ENCODE results near the gene LCE1C.

The LCE1C gene

DNA sequence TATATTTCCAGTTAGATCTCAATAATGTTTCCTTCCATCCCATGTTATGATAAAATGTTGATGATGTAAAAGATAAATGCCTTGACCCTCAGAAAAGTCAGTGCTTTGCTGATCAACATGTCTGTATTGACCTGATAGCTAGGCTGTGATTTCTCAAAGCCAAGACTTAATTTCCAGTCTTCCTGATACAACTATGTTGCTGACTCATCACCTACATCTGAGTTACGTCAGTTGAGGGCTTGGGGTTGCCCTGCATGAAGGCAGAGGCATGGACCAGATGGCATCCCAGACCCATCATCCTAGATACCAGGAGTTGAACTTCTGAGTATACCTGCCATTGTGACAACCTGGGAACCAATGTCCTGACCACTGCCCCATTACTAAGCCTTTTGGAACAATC, 5.1 kb downstream of the LCE1C start:
- no peaks in the 10 kb centered on the region for H3K4me1 ChIP-seq (ENCODE audit: control insufficient read depth in 5 of 5, insufficient read depth in 5 of 5, low read length in 5 of 5)
- no peak overlapping the region for H3K9ac ChIP-seq (ENCODE audit: low read length in 5 of 5)
- H3K36me3 ChIP-seq (ENCODE audit: control insufficient read depth in 5 of 5, insufficient read depth in 5 of 5, low read length in 5 of 5) = no peaks in the 10 kb centered on the region
- H3K9me3 ChIP-seq (ENCODE audit: control insufficient read depth in 5 of 5, low read length in 5 of 5) = no peaks in the 10 kb centered on the region
- H3K4me3 ChIP-seq (ENCODE audit: low read depth in 1 of 5, low read length in 5 of 5) = no peak overlapping the region
- H3K27me3 ChIP-seq (ENCODE audit: control insufficient read depth in 5 of 5, insufficient read depth in 4 of 5, low read length in 5 of 5) = peaks cover 0 to 7% (median 0%) of the 10 kb centered on the region in 5 donors
- no peak overlapping the region for H3K27ac ChIP-seq (ENCODE audit: low read depth, low read length)

DNA sequence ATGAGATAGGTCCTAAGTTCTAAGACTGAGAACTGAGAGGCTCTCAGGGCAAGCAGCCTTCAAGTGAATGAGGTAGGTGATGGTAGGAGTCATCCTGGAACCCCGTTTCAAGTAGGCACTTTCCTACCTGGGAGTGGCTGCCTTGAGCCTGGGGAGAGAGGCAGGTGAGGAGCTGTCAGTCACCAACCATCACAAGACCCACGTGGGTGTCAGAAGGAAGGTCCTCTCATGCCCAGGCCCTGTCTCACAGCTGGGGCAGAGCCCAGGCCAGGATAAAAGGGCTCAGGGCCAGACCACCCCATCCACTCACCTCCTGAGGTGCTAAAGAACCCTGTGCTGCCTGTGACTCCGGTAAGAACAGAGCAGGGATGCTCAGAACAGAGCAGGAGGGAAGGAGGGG, 10.0 kb downstream of the LCE1C start, which contains the start of gene LCE1D:
TSS of gene LCE1D (plus strand) at position 301 of the 400 bp plus-strand sequence. CDS start 1,074 bp downstream, outside the sequence.
- Histone ChIP-seq H3K36me3 (ENCODE audit: control insufficient read depth in 5 of 5, insufficient read depth in 5 of 5, low read length in 5 of 5) (no peaks in the 10 kb centered on the region), H3K4me3 (ENCODE audit: low read depth in 1 of 5, low read length in 5 of 5) (no peak within 1 kb of the TSS), H3K27me3 (ENCODE audit: control insufficient read depth in 5 of 5, insufficient read depth in 4 of 5, low read length in 5 of 5) (peaks cover 0 to 8% (median 0%) of the 10 kb centered on the region in 5 donors), H3K4me1 (ENCODE audit: control insufficient read depth in 5 of 5, insufficient read depth in 5 of 5, low read length in 5 of 5) (no peaks in the 10 kb centered on the region), H3K9me3 (ENCODE audit: control insufficient read depth in 5 of 5, low read length in 5 of 5) (no peaks in the 10 kb centered on the region), H3K27ac (ENCODE audit: low read depth, low read length) (no peak within 1 kb of the TSS), H3K9ac (ENCODE audit: low read length in 5 of 5) (no peak within 1 kb of the TSS)

DNA sequence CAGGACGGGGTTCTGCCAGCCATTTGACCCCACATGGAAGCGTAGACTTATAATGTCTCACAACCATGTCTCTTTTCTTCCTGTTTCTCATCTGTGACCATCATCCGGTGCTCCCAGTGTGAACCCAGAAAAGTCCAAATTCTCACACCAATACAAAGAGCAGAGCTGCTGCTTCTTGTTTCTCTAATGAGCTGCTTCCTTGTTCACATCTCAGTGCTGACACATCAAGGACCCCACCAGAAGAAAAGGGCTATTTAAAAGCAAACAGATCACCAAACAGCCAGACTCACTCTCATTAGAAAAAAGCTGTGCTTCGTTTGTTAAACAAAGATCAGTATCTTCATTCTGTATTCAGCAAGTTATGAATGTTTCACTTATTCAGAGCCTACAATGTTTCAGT, 10.8 kb downstream of the LCE1C start:
- Histone ChIP-seq H3K36me3 (ENCODE audit: control insufficient read depth in 5 of 5, insufficient read depth in 5 of 5, low read length in 5 of 5) (no peaks in the 10 kb centered on the region), H3K9ac (ENCODE audit: low read length in 5 of 5) (no peak overlapping the region), H3K9me3 (ENCODE audit: control insufficient read depth in 5 of 5, low read length in 5 of 5) (no peaks in the 10 kb centered on the region), H3K27ac (ENCODE audit: low read depth, low read length) (no peak overlapping the region), H3K4me1 (ENCODE audit: control insufficient read depth in 5 of 5, insufficient read depth in 5 of 5, low read length in 5 of 5) (no peaks in the 10 kb centered on the region), H3K4me3 (ENCODE audit: low read depth in 1 of 5, low read length in 5 of 5) (no peak overlapping the region), H3K27me3 (ENCODE audit: control insufficient read depth in 5 of 5, insufficient read depth in 4 of 5, low read length in 5 of 5) (peaks cover 0 to 8% (median 0%) of the 10 kb centered on the region in 5 donors)

DNA sequence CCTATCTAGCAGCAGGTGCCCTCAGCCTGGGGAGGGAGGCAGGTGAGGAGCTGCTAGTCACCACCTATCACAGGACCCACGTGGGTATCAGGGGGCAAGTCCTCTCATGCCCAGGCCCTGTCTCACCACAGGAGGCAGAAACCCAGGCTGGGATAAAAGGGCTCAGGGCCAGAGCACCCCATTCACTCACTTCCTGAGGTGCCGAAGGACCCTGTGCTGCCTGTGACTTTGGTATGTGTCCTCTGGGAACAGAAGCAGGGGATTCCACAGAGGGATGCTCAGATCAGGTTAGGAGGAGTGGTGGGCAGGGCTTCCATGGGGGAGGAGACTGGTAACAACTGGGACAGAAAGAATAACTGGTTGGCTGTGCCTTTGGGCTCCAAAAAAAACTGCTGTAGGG, 20.4 kb downstream of the LCE1C start, which contains the start of gene LCE1E:
TSS of gene LCE1E (plus strand) at position 181 of the 400 bp plus-strand sequence. CDS start 1,043 bp downstream, outside the sequence.
- no peak within 1 kb of the TSS for H3K9ac ChIP-seq (ENCODE audit: low read length in 5 of 5)
- no peaks in the 10 kb centered on the region for H3K9me3 ChIP-seq (ENCODE audit: control insufficient read depth in 5 of 5, low read length in 5 of 5)
- H3K4me3 ChIP-seq (ENCODE audit: low read depth in 1 of 5, low read length in 5 of 5) = no peak within 1 kb of the TSS
- peaks cover 0 to 12% (median 4%) of the 10 kb centered on the region in 5 donors for H3K27me3 ChIP-seq (ENCODE audit: control insufficient read depth in 5 of 5, insufficient read depth in 4 of 5, low read length in 5 of 5)
- H3K27ac ChIP-seq (ENCODE audit: low read depth, low read length) = no peak within 1 kb of the TSS
- H3K36me3 ChIP-seq (ENCODE audit: control insufficient read depth in 5 of 5, insufficient read depth in 5 of 5, low read length in 5 of 5) = no peaks in the 10 kb centered on the region
- no peaks in the 10 kb centered on the region for H3K4me1 ChIP-seq (ENCODE audit: control insufficient read depth in 5 of 5, insufficient read depth in 5 of 5, low read length in 5 of 5)

GRCh38 chr1:152783095-152783494, 23.4 kb downstream of the LCE1C start:
- H3K4me1 ChIP-seq (ENCODE audit: control insufficient read depth in 5 of 5, insufficient read depth in 5 of 5, low read length in 5 of 5) = no peaks in the 10 kb centered on the region
- no peak overlapping the region for H3K4me3 ChIP-seq (ENCODE audit: low read depth in 1 of 5, low read length in 5 of 5)
- no peak overlapping the region for H3K27ac ChIP-seq (ENCODE audit: low read depth, low read length)
- H3K9ac ChIP-seq (ENCODE audit: low read length in 5 of 5) = no peak overlapping the region
- no peaks in the 10 kb centered on the region for H3K9me3 ChIP-seq (ENCODE audit: control insufficient read depth in 5 of 5, low read length in 5 of 5)
- peaks cover 0 to 12% (median 4%) of the 10 kb centered on the region in 5 donors for H3K27me3 ChIP-seq (ENCODE audit: control insufficient read depth in 5 of 5, insufficient read depth in 4 of 5, low read length in 5 of 5)
- no peaks in the 10 kb centered on the region for H3K36me3 ChIP-seq (ENCODE audit: control insufficient read depth in 5 of 5, insufficient read depth in 5 of 5, low read length in 5 of 5)

DNA sequence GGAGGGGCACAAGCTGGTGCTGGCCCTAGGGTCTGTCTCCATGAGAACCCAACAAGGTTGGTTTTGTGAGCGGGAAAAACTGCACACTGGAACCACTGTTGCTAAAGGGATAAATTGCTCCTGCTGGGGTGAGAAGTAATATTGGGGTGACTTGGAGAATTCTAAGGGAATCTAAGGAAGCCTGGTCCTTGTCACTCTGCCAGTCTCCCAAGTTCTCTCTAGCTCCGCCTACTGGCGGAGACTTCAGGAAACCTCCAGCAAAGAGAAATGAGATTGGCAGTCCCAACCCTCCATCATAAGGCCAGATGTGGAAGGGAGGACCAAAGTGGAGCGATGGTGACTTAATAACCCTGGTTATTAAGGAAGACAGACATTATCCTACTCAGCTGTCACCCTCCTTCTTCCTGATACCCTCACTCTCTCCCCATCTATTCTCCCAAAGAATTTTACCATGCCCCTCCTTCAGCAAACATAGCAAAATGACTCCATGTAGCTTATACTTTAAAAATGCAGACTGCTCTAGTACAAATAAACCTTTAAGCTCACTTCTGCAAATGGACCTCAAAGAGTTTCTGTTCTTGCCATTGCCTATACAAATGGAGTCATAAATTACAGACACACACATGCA, 28.8 kb downstream of the LCE1C start:
- H3K27ac ChIP-seq (ENCODE audit: low read depth, low read length) = no peak overlapping the region
- no peaks in the 10 kb centered on the region for H3K36me3 ChIP-seq (ENCODE audit: control insufficient read depth in 5 of 5, insufficient read depth in 5 of 5, low read length in 5 of 5)
- H3K9ac ChIP-seq (ENCODE audit: low read length in 5 of 5) = no peak overlapping the region
- peaks cover 0 to 8% (median 0%) of the 10 kb centered on the region in 5 donors for H3K27me3 ChIP-seq (ENCODE audit: control insufficient read depth in 5 of 5, insufficient read depth in 4 of 5, low read length in 5 of 5)
- no peaks in the 10 kb centered on the region for H3K4me1 ChIP-seq (ENCODE audit: control insufficient read depth in 5 of 5, insufficient read depth in 5 of 5, low read length in 5 of 5)
- H3K4me3 ChIP-seq (ENCODE audit: low read depth in 1 of 5, low read length in 5 of 5) = no peak overlapping the region
- H3K9me3 ChIP-seq (ENCODE audit: control insufficient read depth in 5 of 5, low read length in 5 of 5) = peaks cover 0 to 3% (median 0%) of the 10 kb centered on the region in 5 donors

- H3K4me1 ChIP-seq (ENCODE audit: control insufficient read depth in 5 of 5, insufficient read depth in 5 of 5, low read length in 5 of 5) = no peaks in the 10 kb centered on the region
- H3K27ac ChIP-seq (ENCODE audit: low read depth, low read length) = no peak overlapping the region
- peaks cover 0 to 8% (median 0%) of the 10 kb centered on the region in 5 donors for H3K27me3 ChIP-seq (ENCODE audit: control insufficient read depth in 5 of 5, insufficient read depth in 4 of 5, low read length in 5 of 5)
- no peaks in the 10 kb centered on the region for H3K36me3 ChIP-seq (ENCODE audit: control insufficient read depth in 5 of 5, insufficient read depth in 5 of 5, low read length in 5 of 5)
- no peak overlapping the region for H3K4me3 ChIP-seq (ENCODE audit: low read depth in 1 of 5, low read length in 5 of 5)
- H3K9me3 ChIP-seq (ENCODE audit: control insufficient read depth in 5 of 5, low read length in 5 of 5) = peaks cover 0 to 3% (median 0%) of the 10 kb centered on the region in 5 donors
- no peak overlapping the region for H3K9ac ChIP-seq (ENCODE audit: low read length in 5 of 5)
These were observed 30.1 kb downstream of the LCE1C start for GRCh38 chr1:152776361-152776760.

- Histone ChIP-seq H3K4me3 (ENCODE audit: low read depth in 1 of 5, low read length in 5 of 5) (no peak within 1 kb of the TSS), H3K9ac (ENCODE audit: low read length in 5 of 5) (no peak within 1 kb of the TSS), H3K27me3 (ENCODE audit: control insufficient read depth in 5 of 5, insufficient read depth in 4 of 5, low read length in 5 of 5) (peaks cover 0 to 8% (median 0%) of the 10 kb centered on the region in 5 donors), H3K36me3 (ENCODE audit: control insufficient read depth in 5 of 5, insufficient read depth in 5 of 5, low read length in 5 of 5) (no peaks in the 10 kb centered on the region), H3K27ac (ENCODE audit: low read depth, low read length) (no peak within 1 kb of the TSS), H3K9me3 (ENCODE audit: control insufficient read depth in 5 of 5, low read length in 5 of 5) (peaks cover 0 to 3% (median 0%) of the 10 kb centered on the region in 5 donors), H3K4me1 (ENCODE audit: control insufficient read depth in 5 of 5, insufficient read depth in 5 of 5, low read length in 5 of 5) (no peaks in the 10 kb centered on the region)
These were observed 31.6 kb downstream of the LCE1C start, which contains the start of gene LCE1F for GRCh38 chr1:152774875-152775274. Gene LCE1F (plus strand): TSS chr1:152775140. CDS start chr1:152776372, 1,232 bp downstream.

DNA sequence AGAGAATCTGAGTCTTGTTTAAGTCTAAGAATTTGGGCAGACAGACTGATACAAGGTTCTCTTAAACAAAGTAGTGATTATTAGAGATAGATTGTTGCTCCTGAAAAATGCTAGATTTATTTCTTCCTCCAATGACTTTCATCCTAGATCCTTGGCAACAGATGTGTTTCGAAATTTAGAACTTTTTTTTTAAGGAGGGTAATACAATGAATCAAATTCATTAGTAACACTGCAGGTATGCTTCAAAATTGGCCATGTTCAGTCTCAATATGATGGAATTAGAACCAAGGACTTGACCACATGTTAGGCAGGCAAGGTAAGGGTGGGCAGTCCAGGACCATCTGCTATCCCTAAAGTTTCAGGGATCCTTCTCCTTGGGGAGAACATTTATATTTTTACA, 36.0 kb downstream of the LCE1C start:
- H3K9me3 ChIP-seq (ENCODE audit: control insufficient read depth in 5 of 5, low read length in 5 of 5) = no peaks in the 10 kb centered on the region
- no peak overlapping the region for H3K9ac ChIP-seq (ENCODE audit: low read length in 5 of 5)
- H3K36me3 ChIP-seq (ENCODE audit: control insufficient read depth in 5 of 5, insufficient read depth in 5 of 5, low read length in 5 of 5) = no peaks in the 10 kb centered on the region

GRCh38 chr1:152768847-152769533, 37.5 kb downstream of the LCE1C start:
- Histone ChIP-seq H3K9ac (ENCODE audit: low read length in 5 of 5) (no peak overlapping the region), H3K9me3 (ENCODE audit: control insufficient read depth in 5 of 5, low read length in 5 of 5) (no peaks in the 10 kb centered on the region), H3K27ac (ENCODE audit: low read depth, low read length) (no peak overlapping the region), H3K27me3 (ENCODE audit: control insufficient read depth in 5 of 5, insufficient read depth in 4 of 5, low read length in 5 of 5) (no peaks in the 10 kb centered on the region), H3K4me3 (ENCODE audit: low read depth in 1 of 5, low read length in 5 of 5) (no peak overlapping the region), H3K36me3 (ENCODE audit: control insufficient read depth in 5 of 5, insufficient read depth in 5 of 5, low read length in 5 of 5) (no peaks in the 10 kb centered on the region), H3K4me1 (ENCODE audit: control insufficient read depth in 5 of 5, insufficient read depth in 5 of 5, low read length in 5 of 5) (no peaks in the 10 kb centered on the region)

More for the DNA sequence above, 36.0 kb downstream of the LCE1C start:
- H3K27me3 ChIP-seq (ENCODE audit: control insufficient read depth in 5 of 5, insufficient read depth in 4 of 5, low read length in 5 of 5) = no peaks in the 10 kb centered on the region
- no peaks in the 10 kb centered on the region for H3K4me1 ChIP-seq (ENCODE audit: control insufficient read depth in 5 of 5, insufficient read depth in 5 of 5, low read length in 5 of 5)
- no peak overlapping the region for H3K27ac ChIP-seq (ENCODE audit: low read depth, low read length)
- no peak overlapping the region for H3K4me3 ChIP-seq (ENCODE audit: low read depth in 1 of 5, low read length in 5 of 5)
